GM21529 (cell line): ENCODE measurements around the gene ZBTB5.

Experiments used
- ATAC-seq: cut with Tn5 transposase; IDR thresholded peaks from one replicate; pipeline ENCODE4 v1.9.1; 2021; ENCODE audit not compliant: unreplicated experiment

ZBTB5 gene

DNA sequence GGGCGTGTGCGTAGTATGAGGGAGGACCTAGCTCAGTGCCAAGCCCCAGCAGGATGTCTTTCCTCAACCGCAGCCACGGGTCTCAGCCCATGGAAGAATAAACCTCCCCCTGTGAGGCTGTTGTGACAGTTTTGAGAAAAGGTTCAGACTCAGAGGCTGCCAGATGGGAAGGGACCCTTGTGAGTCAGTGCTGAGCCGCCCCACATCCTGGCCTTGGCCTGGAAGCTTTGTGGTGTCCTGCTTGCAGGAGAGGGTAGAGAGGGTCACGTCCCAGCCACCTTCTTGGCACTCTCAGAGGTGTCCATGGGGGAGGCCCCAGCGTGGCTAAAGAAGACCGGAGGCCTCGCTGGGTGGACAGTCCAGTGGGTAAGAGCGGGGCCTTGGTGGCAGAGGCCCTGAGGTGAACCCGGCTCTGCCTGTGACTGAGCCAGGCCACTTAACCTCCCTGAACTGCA lies 39.9 kb downstream of the ZBTB5 start:
- no peak for ATAC-seq

DNA sequence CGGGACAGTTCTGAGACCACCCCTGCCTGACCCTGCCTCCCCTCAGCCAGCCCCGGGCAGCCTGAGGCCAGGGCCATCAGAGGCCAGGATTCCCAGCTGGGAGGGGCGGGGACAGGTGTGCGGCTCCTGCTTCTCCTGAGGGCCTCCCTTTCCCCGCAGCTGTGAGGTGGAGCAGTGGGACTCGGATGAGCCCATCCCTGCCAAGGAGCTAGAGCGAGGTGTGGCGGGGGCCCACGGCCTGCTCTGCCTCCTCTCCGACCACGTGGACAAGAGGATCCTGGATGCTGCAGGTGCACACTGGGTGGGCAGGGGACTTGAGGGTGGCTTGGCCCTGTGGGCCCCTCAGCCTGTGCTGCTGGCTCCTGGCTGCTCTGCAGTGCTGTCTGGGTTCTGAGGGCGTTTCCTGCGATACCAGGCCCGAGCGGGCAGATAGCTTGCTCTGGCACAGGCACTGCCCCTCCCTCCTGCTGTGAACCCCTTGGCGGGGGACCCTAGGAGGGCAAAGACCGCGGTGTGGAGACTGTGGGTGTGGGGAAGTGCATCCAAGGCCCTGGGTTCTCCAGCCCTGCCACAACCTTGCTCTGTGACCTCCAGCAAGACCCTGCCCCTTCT lies 40.5 kb downstream of the ZBTB5 start:
- ATAC-seq, result no peak

DNA sequence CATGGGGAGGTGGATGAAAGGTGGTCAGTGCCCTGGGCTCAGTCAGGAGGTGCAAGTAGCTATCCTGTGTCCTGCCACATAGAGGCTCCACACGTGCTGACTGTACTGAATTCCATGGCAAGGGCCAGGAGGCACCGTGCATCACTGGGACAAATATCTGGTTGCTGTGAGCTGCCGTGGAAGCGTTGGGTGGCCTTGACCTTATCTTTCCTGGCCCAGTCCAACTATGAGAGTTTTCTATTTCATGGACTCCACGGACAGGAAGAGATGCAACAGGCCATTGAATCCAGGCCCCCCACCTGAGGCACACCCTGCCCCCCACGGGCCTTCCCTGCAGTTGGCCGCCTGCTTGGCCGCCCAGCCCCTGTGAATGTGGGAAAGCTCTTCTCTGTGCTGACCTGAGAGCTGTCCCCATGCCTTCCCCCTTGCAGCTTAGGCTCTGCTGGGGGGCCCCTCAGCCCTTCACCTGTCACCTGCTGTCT lies 41.0 kb downstream of the ZBTB5 start:
- no peak for ATAC-seq

GRCh38 chr9:37423508-37423907 lies 41.7 kb downstream of the ZBTB5 start:
- ATAC-seq, result no peak

GRCh38 chr9:37422289-37423104 lies 42.8 kb downstream of the ZBTB5 start, which contains the start of gene GRHPR:
TSS of gene GRHPR (plus strand) at chr9:37422696. CDS start at chr9:37422751, 55 bp downstream.
- peak; percentile 96 for ATAC-seq

GRCh38 chr9:37421914-37422288 lies 43.3 kb downstream of the ZBTB5 start:
- no peak for ATAC-seq

GRCh38 chr9:37420271-37421215 lies 44.7 kb downstream of the ZBTB5 start:
- no peak for ATAC-seq

DNA sequence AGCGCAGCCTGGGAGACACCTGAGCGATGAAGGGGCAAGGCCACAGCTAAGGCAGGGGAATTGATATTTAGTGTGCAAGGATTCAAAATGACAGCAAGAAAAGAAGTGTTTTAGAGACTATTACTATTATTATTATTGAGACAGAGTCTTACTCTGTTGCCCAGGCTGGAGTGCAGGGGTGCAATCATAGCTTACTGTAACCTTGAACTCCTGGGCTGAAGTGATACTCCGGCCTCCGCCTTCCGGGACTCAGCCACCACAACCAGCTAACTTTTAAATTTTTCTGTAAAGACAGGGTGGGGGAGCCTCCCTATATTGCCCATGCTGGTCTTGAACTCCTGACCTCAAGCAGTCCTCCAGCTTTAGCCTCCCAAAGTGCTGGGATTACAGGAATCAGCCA lies 46.0 kb downstream of the ZBTB5 start:
- no peak for ATAC-seq

- no peak for ATAC-seq
Measured at GRCh38 chr9:37417857-37418618, 47.2 kb downstream of the ZBTB5 start.

- no peak for ATAC-seq
Measured at GRCh38 chr9:37417252-37417803, 47.9 kb downstream of the ZBTB5 start.

GRCh38 chr9:37415011-37415719 lies 50.1 kb downstream of the ZBTB5 start:
- peak; percentile 32 for ATAC-seq

DNA sequence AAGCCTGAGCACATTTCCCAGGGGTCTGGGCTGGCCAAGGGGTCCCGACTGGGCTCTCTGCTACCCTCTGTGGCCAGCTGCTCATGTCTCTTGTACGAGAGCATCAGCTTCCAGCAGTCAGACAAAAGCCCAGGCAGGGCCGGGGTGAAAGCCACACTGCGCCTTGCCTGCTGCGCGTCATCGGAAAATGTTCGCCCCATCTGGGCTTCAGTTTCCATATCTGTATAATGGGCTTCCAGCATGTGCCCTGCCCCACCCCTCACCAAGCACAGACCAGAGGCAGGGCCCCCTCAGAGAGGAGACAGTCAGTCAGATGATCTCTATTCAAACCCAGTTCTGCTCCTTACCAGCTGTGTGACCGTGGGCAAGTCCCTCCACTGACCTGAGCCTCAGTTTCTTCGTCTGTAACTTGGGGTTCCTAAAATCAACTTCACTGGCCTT lies 50.7 kb downstream of the ZBTB5 start:
- ATAC-seq, result no peak

DNA sequence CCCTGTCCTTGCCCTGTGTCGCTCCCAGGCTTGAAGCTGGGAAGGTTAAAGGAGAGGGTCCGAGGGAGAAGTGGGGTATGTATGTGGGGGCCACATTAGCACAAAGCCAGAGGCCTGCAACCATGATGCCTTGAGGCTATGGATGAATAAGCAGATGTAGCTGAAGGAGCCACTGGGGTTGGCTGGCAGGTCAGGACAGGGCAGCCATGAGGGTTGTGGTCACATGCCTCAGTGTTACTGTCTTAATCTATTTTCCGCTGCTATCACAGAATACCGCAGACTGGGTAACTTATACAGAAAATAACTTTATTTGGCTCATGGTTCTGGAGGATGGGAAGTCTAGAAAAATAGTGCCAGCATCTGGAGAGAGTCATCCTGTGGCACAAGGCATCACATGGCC lies 51.9 kb downstream of the ZBTB5 start:
- ATAC-seq, result no peak

DNA sequence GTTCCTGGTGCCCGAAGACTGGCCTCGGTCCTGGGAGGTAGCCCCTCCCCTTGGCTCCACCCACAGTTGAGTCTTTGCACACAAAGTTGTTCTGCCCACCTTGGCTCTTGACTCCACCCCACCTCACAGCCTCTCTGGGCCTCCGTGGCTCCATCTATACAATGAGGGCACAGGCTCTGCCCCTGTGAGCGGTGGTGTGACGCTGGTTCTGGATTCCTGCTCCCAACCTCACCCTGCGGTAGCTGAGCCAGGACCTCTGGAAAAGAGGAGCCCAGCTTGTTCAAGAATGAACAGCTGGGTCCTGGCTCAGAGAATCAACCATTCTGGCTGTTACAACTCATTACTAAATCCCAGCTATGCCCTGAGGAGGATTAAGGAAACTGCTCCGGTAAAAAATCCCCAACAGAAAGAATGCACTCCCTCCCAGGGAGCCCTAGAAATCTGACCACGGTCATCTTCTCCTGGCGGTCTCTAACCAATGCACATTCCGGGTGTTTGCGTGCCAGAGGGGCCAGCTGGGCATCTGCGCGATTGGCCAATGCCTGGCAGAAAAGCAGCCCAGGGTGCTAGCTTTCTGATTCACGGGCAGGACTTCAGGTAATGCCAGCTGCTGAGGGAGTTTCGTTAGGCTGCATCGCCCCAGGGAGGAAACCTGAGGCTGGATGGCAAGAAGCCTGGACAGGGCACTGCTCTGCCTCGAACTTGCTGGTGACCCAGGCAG lies 52.7 kb downstream of the ZBTB5 start:
- ATAC-seq, result no peak

- ATAC-seq, result peak; percentile 30
Measured at GRCh38 chr9:37410969-37411785, 54.1 kb downstream of the ZBTB5 start.

GRCh38 chr9:37410354-37410861 lies 54.8 kb downstream of the ZBTB5 start:
- no peak for ATAC-seq

DNA sequence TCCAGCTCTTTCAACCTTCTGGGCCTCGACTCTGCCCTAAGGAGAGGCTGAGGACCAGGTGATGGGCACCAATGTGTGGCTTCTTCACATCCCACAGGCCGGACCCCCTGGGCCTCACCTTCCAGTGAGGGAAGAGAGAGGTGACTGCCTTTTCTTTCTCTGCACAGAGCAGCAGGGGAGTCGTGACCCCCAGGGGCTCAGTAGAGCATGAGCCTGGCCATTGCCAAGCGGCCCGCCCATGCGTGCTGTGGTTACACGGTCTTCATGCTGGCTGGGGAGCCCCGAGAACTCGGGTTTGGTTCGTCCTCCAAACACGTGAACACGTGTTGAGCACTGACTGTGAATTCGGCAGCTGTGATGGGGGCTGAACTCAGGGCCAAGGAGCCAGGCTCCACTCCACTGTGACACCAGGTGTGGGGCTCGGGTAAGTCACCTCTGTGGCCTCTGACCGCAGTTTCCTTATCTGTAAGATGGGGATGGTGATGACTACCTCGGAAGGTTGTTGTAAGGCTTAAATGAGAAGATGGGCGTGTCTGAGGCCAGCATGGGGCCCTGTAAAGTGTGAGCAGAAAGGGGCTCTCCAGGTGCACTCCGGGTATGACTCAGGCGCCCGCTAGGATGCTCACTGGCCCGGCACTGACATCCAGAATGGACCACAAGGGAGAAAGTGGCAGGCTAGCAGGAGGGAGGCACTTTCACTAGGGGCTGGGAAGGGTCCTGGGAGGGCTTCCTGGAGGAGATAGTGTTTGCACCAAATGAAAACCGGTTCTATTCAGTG lies 56.1 kb downstream of the ZBTB5 start:
- peak; percentile 81 for ATAC-seq
